Stimulated activated naive CD4-positive, alpha-beta T cell (primary cell): ENCODE measurements around the gene SPTAN1.

Experiments used
- DNase-seq, 6 experiments: peaks; one replicate each; lab custom pipeline; 2025; lab: John Stamatoyannopoulos, UW

SPTAN1 gene

GRCh38 chr9:128632486-128632885 lies 80.1 kb downstream of the SPTAN1 start:
- no peak for DNase-seq

- DNase-seq = no peak
These were observed 80.7 kb downstream of the SPTAN1 start for GRCh38 chr9:128633057-128633456.

GRCh38 chr9:128633601-128634000 lies 81.2 kb downstream of the SPTAN1 start:
- DNase-seq = no peak

- DNase-seq = no peak
These were observed 81.7 kb downstream of the SPTAN1 start for GRCh38 chr9:128634111-128634510.

- no peak for DNase-seq
These were observed 82.4 kb downstream of the SPTAN1 start for GRCh38 chr9:128634651-128635262.

- DNase-seq = no peak
These were observed 83.1 kb downstream of the SPTAN1 start for GRCh38 chr9:128635266-128636023.

- no peak for DNase-seq
These were observed 83.6 kb downstream of the SPTAN1 start for GRCh38 chr9:128636024-128636390.

- DNase-seq = no peak
These were observed 84.5 kb downstream of the SPTAN1 start for GRCh38 chr9:128636556-128637530.

GRCh38 chr9:128637656-128638055 lies 85.3 kb downstream of the SPTAN1 start:
- DNase-seq = no peak

- DNase-seq = no peak
These were observed 86.2 kb downstream of the SPTAN1 start for GRCh38 chr9:128638580-128638979.

GRCh38 chr9:128640603-128641002 lies 88.2 kb downstream of the SPTAN1 start:
- no peak for DNase-seq

- DNase-seq = no peak
These were observed 90.4 kb downstream of the SPTAN1 start for GRCh38 chr9:128642675-128643245.

GRCh38 chr9:128643519-128644300 lies 91.3 kb downstream of the SPTAN1 start:
- DNase-seq = no peak

GRCh38 chr9:128648206-128648605 lies 95.8 kb downstream of the SPTAN1 start:
- DNase-seq = peak; percentile 49 to 70 (median 61)

- DNase-seq = no peak
These were observed 99.4 kb downstream of the SPTAN1 start for GRCh38 chr9:128651798-128652197.

GRCh38 chr9:128653908-128654307 lies 101.5 kb downstream of the SPTAN1 start:
- no peak for DNase-seq

GRCh38 chr9:128654481-128654880 lies 102.1 kb downstream of the SPTAN1 start:
- no peak for DNase-seq

GRCh38 chr9:128656416-128657343 lies 104.3 kb downstream of the SPTAN1 start, which contains the start of gene DYNC2I2:
DYNC2I2 (minus strand) TSS chr9:128656847; CDS start chr9:128656726, 121 bp downstream.
- peak; percentile 90 to 96 (median 94) for DNase-seq

GRCh38 chr9:128657344-128657704 lies 104.9 kb downstream of the SPTAN1 start:
- no peak for DNase-seq

- no peak for DNase-seq
These were observed 105.4 kb downstream of the SPTAN1 start for GRCh38 chr9:128657796-128658195.
